ENCODE measurements around the gene ZNRF2. TPM values are rescaled to one million over a fixed set of nuclear protein-coding genes. Genes with fewer than 3 reads are reported as not detected.

Gene ZNRF2
- total RNA-seq, 4 donors from 2014 or later: 60.8 to 83.0 (median 69.6) TPM

- WGBS, 2 donors (ENCODE audit: low coverage in 1 of 2): 52 to 58% methylated on average over 3 to 4 of the region's 4 CpGs
- DNase-seq: no peak
- Histone ChIP-seq H3K4me3 (no peak overlapping the region), H3K4me1 (peaks cover 0 to 38% (median 30%) of the 10 kb centered on the region in 4 donors), H3K27me3 (no peaks in the 10 kb centered on the region), H3K36me3 (no peaks in the 10 kb centered on the region), H3K27ac (peak overlapping the region; percentile 72 to 80 (median 76)), H3K9me3 (no peaks in the 10 kb centered on the region)
- in situ Hi-C loops (cut with MboI; ENCODE audit: low pct_ligation_motif_present in 1 of 4, low pct_unique_long_range_greater_than_20kb in 1 of 4, low sequenced_read_pairs in 3 of 4): loop anchor here in 1 of 4 donors (25.0 kb wide), 1 partner anchor 307 kb away; no protein-coding TSS in a partner anchor
- TF ChIP-seq POLR2A (IDR thresholded peaks at IDR 0.05): no peak
- peak in 2 of 3 donors; percentile 34 to 38 for TF ChIP-seq POLR2AphosphoS5 (IDR thresholded peaks at IDR 0.05)
- intact Hi-C loops (cut with DNase I; ENCODE audit: low total_unique reads): no loop called here
Observed at GRCh38 chr7:30255064-30255769, 29.2 kb upstream of the ZNRF2 start.

- H3K9me3 ChIP-seq: no peaks in the 10 kb centered on the region
- 57 to 60% methylated on average over 7 to 10 of the region's 10 CpGs for WGBS, 2 donors (ENCODE audit: low coverage in 1 of 2)
- in situ Hi-C loops (cut with MboI; ENCODE audit: low pct_ligation_motif_present in 1 of 4, low pct_unique_long_range_greater_than_20kb in 1 of 4, low sequenced_read_pairs in 3 of 4) (loop anchor here in 1 of 4 donors (25.0 kb wide), 1 partner anchor 306 kb away; no protein-coding TSS in a partner anchor), intact Hi-C loops (cut with DNase I; ENCODE audit: low total_unique reads) (no loop called here)
- peaks cover 0 to 38% (median 30%) of the 10 kb centered on the region in 4 donors for H3K4me1 ChIP-seq
- no peak overlapping the region for H3K4me3 ChIP-seq
- no peaks in the 10 kb centered on the region for H3K36me3 ChIP-seq
- no peak for TF ChIP-seq POLR2AphosphoS5 (IDR thresholded peaks at IDR 0.05)
- TF ChIP-seq POLR2A (IDR thresholded peaks at IDR 0.05): no peak
- no peak for TF ChIP-seq EP300 (IDR thresholded peaks at IDR 0.05; ENCODE audit: low read depth)
- no peak for TF ChIP-seq CTCF (IDR thresholded peaks at IDR 0.05)
- H3K27me3 ChIP-seq: no peaks in the 10 kb centered on the region
- peak overlapping the region; percentile 72 to 80 (median 76) for H3K27ac ChIP-seq
- DNase-seq: peak; percentile 30
Observed at GRCh38 chr7:30256349-30256858, 28.0 kb upstream of the ZNRF2 start.

GRCh38 chr7:30260246-30260768 is 24.1 kb upstream of the ZNRF2 start:
- TF ChIP-seq POLR2A (IDR thresholded peaks at IDR 0.05): no peak
- no peak for TF ChIP-seq CTCF (IDR thresholded peaks at IDR 0.05)
- TF ChIP-seq EP300 (IDR thresholded peaks at IDR 0.05; ENCODE audit: low read depth): no peak
- no peak for TF ChIP-seq POLR2AphosphoS5 (IDR thresholded peaks at IDR 0.05)
- Histone ChIP-seq H3K27ac (no peak overlapping the region), H3K36me3 (no peaks in the 10 kb centered on the region), H3K27me3 (no peaks in the 10 kb centered on the region), H3K4me3 (no peak overlapping the region), H3K9me3 (no peaks in the 10 kb centered on the region), H3K4me1 (peaks cover 0 to 13% (median 10%) of the 10 kb centered on the region in 4 donors)
- intact Hi-C loops (cut with DNase I; ENCODE audit: low total_unique reads): no loop called here
- DNase-seq: no peak
- 80% methylated on average over 1 of the region's 1 CpG; no CpG with 5 or more reads in 1 of the 2 donors for WGBS, 2 donors (ENCODE audit: low coverage in 1 of 2)
- in situ Hi-C loops (cut with MboI; ENCODE audit: low pct_ligation_motif_present in 1 of 4, low pct_unique_long_range_greater_than_20kb in 1 of 4, low sequenced_read_pairs in 3 of 4): loop anchor here in 1 of 4 donors (25.0 kb wide), 1 partner anchor 302 kb away; no protein-coding TSS in a partner anchor

GRCh38 chr7:30263090-30263710 is 21.2 kb upstream of the ZNRF2 start:
- no peak overlapping the region for H3K27ac ChIP-seq

More at GRCh38 chr7:30263090-30263710, 21.2 kb upstream of the ZNRF2 start:
- no peaks in the 10 kb centered on the region for H3K9me3 ChIP-seq
- DNase-seq: no peak
- no peaks in the 10 kb centered on the region for H3K27me3 ChIP-seq
- 30 to 55% methylated on average over 2 to 4 of the region's 4 CpGs for WGBS, 2 donors (ENCODE audit: low coverage in 1 of 2)
- intact Hi-C loops (cut with DNase I; ENCODE audit: low total_unique reads) (no loop called here), in situ Hi-C loops (cut with MboI; ENCODE audit: low pct_ligation_motif_present in 1 of 4, low pct_unique_long_range_greater_than_20kb in 1 of 4, low sequenced_read_pairs in 3 of 4) (loop anchor here in 1 of 4 donors (25.0 kb wide), 1 partner anchor 299 kb away; no protein-coding TSS in a partner anchor)
- peaks cover 0 to 4% (median 0%) of the 10 kb centered on the region in 4 donors for H3K4me1 ChIP-seq
- H3K36me3 ChIP-seq: no peaks in the 10 kb centered on the region
- H3K4me3 ChIP-seq: no peak overlapping the region
- no peak for TF ChIP-seq CTCF (IDR thresholded peaks at IDR 0.05)
- TF ChIP-seq EP300 (IDR thresholded peaks at IDR 0.05; ENCODE audit: low read depth): no peak
- no peak for TF ChIP-seq POLR2AphosphoS5 (IDR thresholded peaks at IDR 0.05)

Data from transverse colon (tissue), 4 donors.